GM23248 (cell line): ENCODE data around the gene THSD4. TPM values are rescaled to one million over a fixed set of nuclear protein-coding genes. Genes with fewer than 3 reads are reported as not detected.

Source experiments
- DNase-seq: peaks from one replicate; pipeline ENCODE4 v3.0.0-alpha.2; 2015
- H2AFZ ChIP-seq: fragments of 200-600 bp; sonication (generic); 2 replicates; pipeline ENCODE4 v1.6.1; 2016; ENCODE audit warnings: antibody characterized with exemption
- H3F3A ChIP-seq: fragments of 200-600 bp; sonication (generic); 2 replicates; pipeline ENCODE4 v1.6.1; 2016; ENCODE audit warnings: mild to moderate bottlenecking, antibody characterized with exemption, mixed run types; ENCODE audit not compliant: insufficient read depth
- H3K27ac ChIP-seq: fragments of 200-600 bp; sonication (generic); 2 replicates; pipeline ENCODE4 v1.5.1; 2016; ENCODE audit warnings: mild to moderate bottlenecking
- H3K27me3 ChIP-seq: fragments of 200-600 bp; sonication (generic); replicated peaks from 2 replicates; pipeline ENCODE4 v1.6.1; 2016; ENCODE audit warnings: mild to moderate bottlenecking; ENCODE audit not compliant: insufficient read depth
- H3K36me3 ChIP-seq: fragments of 200-600 bp; sonication (generic); 2 replicates; pipeline ENCODE4 v1.6.1; 2016; ENCODE audit warnings: low read depth, mild to moderate bottlenecking
- H3K4me1 ChIP-seq: fragments of 200-600 bp; sonication (generic); 2 replicates; pipeline ENCODE4 v1.6.1; 2016; ENCODE audit warnings: mild to moderate bottlenecking; ENCODE audit not compliant: insufficient read depth
- H3K4me2 ChIP-seq: fragments of 200-600 bp; sonication (generic); one replicate; pipeline ENCODE4 v1.6.1; 2016; ENCODE audit warnings: mild to moderate bottlenecking; ENCODE audit not compliant: unreplicated experiment
- H3K4me3 ChIP-seq: fragments of 200-600 bp; sonication (generic); 2 replicates; pipeline ENCODE4 v1.5.1; 2016; ENCODE audit warnings: mild to moderate bottlenecking
- H3K79me2 ChIP-seq: fragments of 200-600 bp; sonication (generic); 2 replicates; pipeline ENCODE4 v1.6.1; 2016; ENCODE audit warnings: mild to moderate bottlenecking; ENCODE audit not compliant: insufficient read depth
- H3K9ac ChIP-seq: fragments of 200-600 bp; sonication (generic); 2 replicates; pipeline ENCODE4 v1.6.1; 2016; ENCODE audit warnings: mild to moderate bottlenecking
- H3K9me2 ChIP-seq: fragments of 200-600 bp; sonication (generic); 2 replicates; pipeline ENCODE4 v1.6.1; 2016; ENCODE audit warnings: mixed run types, mild to moderate bottlenecking, moderate library complexity; ENCODE audit not compliant: insufficient read depth
- H3K9me3 ChIP-seq: fragments of 200-600 bp; sonication (generic); one replicate; pipeline ENCODE4 v1.6.1; 2017; ENCODE audit warnings: low read depth
- H4K20me1 ChIP-seq: fragments of 200-600 bp; sonication (generic); 2 replicates; pipeline ENCODE4 v1.6.0; 2016; ENCODE audit not compliant: insufficient read depth
- EZH2 ChIP-seq: fragments of 200-600 bp; sonication (generic); IDR thresholded peaks from 2 replicates; pipeline ENCODE4 v1.6.1; 2018; ENCODE audit warnings: antibody characterized with exemption, mild to moderate bottlenecking; ENCODE audit not compliant: insufficient read depth, poor library complexity, severe bottlenecking
- EZH2phosphoT487 ChIP-seq: fragments of 200-600 bp; sonication (generic); IDR thresholded peaks from 2 replicates; pipeline ENCODE4 v1.6.1; 2018; ENCODE audit warnings: antibody characterized with exemption, moderate library complexity, mild to moderate bottlenecking, low read depth; ENCODE audit not compliant: insufficient read depth
- WGBS, 2 experiments: methylation state at CpG; one replicate each; pipeline ENCODE4 v1.1.6; 2015 to 2017; ENCODE audit warnings: low lambda C conversion rate in 2 of 2, low coverage in 1 of 2; ENCODE audit errors: missing lambda C conversion rate in 2 of 2; 5-methylcytosine and 5-hydroxymethylcytosine counted together
- in situ Hi-C: fragments of 300-500 bp; cut with MboI; formaldehyde crosslinking; loops from 2 replicates; pipeline ENCODE4 v1.15.0; 2020
- polyA plus RNA-seq: library from polyadenylated mRNA; unstranded; fragments of >200 nt; fragmentation: Nextera tagmentation; extraction: Ambion mirVana; gene quantifications from 2 replicates; pipeline ENCODE4 v1.2.1, GENCODE V29; 2016
- total RNA-seq: library from RNA; depleted of rRNA; stranded (reverse); fragments of >200 nt; shearing (Covaris generic); gene quantifications from 2 replicates; pipeline ENCODE4 v1.2.3, GENCODE V29; 2014

THSD4 gene
- total and polyA plus RNA-seq, 2 experiments from 2014 or later: 14.2 to 58.9 TPM

DNA sequence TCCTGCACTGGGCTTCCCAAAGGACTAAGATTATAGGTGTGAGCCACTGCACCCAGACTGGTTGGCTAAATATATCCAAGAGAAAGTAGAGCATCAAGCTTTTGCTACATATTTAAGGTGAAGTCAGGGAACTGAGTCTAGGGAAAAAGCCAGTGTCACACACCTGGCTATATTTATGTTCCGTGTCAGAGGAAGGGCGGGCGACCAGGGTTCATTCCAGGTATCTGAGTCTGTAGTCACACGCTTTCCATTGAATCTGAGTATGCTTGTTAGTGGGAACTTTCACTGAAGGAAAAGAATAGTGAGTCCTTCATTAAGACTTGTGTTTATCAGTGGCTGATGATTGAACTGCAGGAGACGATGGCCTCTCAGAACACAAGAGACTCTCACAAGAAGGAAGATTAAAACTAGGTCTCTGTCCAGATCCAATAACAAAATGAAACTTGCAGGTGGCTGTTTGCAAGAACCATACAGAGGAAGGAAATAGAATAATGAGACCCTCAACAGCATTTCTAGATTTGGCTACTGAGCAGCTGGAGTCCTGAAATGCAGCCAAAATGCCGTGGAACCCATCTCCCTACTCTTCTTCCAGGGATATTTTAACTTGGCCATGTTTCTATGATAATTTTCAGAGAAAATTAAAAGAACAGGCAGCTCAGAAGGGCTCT is 276.3 kb downstream of the THSD4 start:
- Histone ChIP-seq H3K9ac (no peak overlapping the region), H2AFZ (no peak overlapping the region), H3K4me2 (no peak overlapping the region), H3K27me3 (no peaks in the 10 kb centered on the region), H3K4me3 (no peak overlapping the region), H3F3A (no peaks in the 10 kb centered on the region), H3K79me2 (no peaks in the 10 kb centered on the region), H4K20me1 (no peaks in the 10 kb centered on the region), H3K9me3 (no peaks in the 10 kb centered on the region), H3K4me1 (no peaks in the 10 kb centered on the region), H3K27ac (no peak overlapping the region), H3K9me2 (no peaks in the 10 kb centered on the region), H3K36me3 (no peaks in the 10 kb centered on the region)
- in situ Hi-C loops: no loop called here
- TF ChIP-seq EZH2phosphoT487 (no peak), EZH2 (no peak)
- no peak for DNase-seq
- 97% methylated on average over 6 of the region's 6 CpGs for WGBS, 2 experiments

- H3K9ac ChIP-seq: no peak overlapping the region
- DNase-seq: no peak
- H3K4me2 ChIP-seq: no peak overlapping the region
- H3K4me1 ChIP-seq: no peaks in the 10 kb centered on the region
- no peaks in the 10 kb centered on the region for H3K27me3 ChIP-seq
- H3F3A ChIP-seq: no peaks in the 10 kb centered on the region
- H3K79me2 ChIP-seq: no peaks in the 10 kb centered on the region
- 53 to 61% methylated on average over 11 of the region's 11 CpGs for WGBS, 2 experiments
- H3K36me3 ChIP-seq: no peaks in the 10 kb centered on the region
- H4K20me1 ChIP-seq: no peaks in the 10 kb centered on the region
- no peak overlapping the region for H3K4me3 ChIP-seq
- no peak for TF ChIP-seq EZH2
- no peak for TF ChIP-seq EZH2phosphoT487
- H3K9me3 ChIP-seq: no peaks in the 10 kb centered on the region
- in situ Hi-C loops: no loop called here
- H3K9me2 ChIP-seq: no peaks in the 10 kb centered on the region
- H3K27ac ChIP-seq: no peak overlapping the region
- H2AFZ ChIP-seq: no peak overlapping the region
Measured at GRCh38 chr15:71392861-71393283, 277.6 kb downstream of the THSD4 start.

- H3K36me3 ChIP-seq: no peaks in the 10 kb centered on the region
- H3K4me3 ChIP-seq: no peak overlapping the region
- no peak overlapping the region for H3K9ac ChIP-seq
- no peaks in the 10 kb centered on the region for H3K9me2 ChIP-seq
- no peak overlapping the region for H3K4me2 ChIP-seq
- no peaks in the 10 kb centered on the region for H4K20me1 ChIP-seq
- TF ChIP-seq EZH2: no peak
- no peak for TF ChIP-seq EZH2phosphoT487
- no peak overlapping the region for H3K27ac ChIP-seq
- DNase-seq: no peak
- WGBS, 2 experiments: 90% methylated on average over 3 of the region's 3 CpGs
- no peaks in the 10 kb centered on the region for H3K79me2 ChIP-seq
- H3F3A ChIP-seq: no peaks in the 10 kb centered on the region
- H3K27me3 ChIP-seq: no peaks in the 10 kb centered on the region
- no peak overlapping the region for H2AFZ ChIP-seq
- no peaks in the 10 kb centered on the region for H3K9me3 ChIP-seq
- H3K4me1 ChIP-seq: no peaks in the 10 kb centered on the region
- in situ Hi-C loops: no loop called here
Measured at GRCh38 chr15:71393383-71393782, 278.1 kb downstream of the THSD4 start.

DNA sequence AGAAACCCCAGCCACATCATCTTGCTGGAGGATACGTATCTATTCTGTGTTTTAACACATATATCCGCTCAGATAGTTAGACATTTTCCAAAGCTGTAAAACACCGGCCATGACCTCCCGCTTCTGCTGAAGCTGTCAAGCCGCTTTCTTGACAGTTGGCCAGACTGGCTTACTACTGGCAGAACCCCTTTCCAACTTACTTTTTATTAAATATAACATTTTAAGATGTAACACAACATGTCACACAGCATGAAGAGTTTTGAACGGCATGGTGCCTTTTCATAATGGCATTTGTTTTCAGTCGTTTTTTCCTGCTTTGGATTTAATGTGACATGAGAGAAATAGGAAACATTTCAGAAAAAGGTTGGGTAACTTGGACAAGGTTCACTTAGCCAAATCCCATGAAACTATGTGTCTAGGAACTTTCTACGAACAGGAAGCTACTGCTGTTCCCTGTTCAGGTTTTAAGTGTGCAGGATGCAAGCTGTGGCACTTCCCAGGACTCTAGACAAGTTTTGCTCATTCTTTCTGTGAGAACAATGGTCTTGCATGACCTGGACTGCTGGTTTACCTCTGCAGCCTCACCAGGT is 281.4 kb downstream of the THSD4 start:
- in situ Hi-C loops: no loop called here
- Histone ChIP-seq H3K9ac (no peak overlapping the region), H3K27ac (no peak overlapping the region), H3K4me3 (no peak overlapping the region), H3K9me3 (no peaks in the 10 kb centered on the region), H3K36me3 (no peaks in the 10 kb centered on the region), H3K9me2 (no peaks in the 10 kb centered on the region), H3F3A (0 out of 2 replicates have a peak, but pooled peaks cover 9% of the 10 kb centered on the region), H3K4me2 (no peak overlapping the region), H3K79me2 (no peaks in the 10 kb centered on the region), H2AFZ (no peak overlapping the region), H3K27me3 (no peaks in the 10 kb centered on the region), H3K4me1 (0 out of 2 replicates have a peak, but pooled peaks cover 6% of the 10 kb centered on the region), H4K20me1 (no peaks in the 10 kb centered on the region)
- no peak for DNase-seq
- WGBS, 2 experiments: 85 to 87% methylated on average over 8 of the region's 8 CpGs
- TF ChIP-seq EZH2 (no peak), EZH2phosphoT487 (no peak)
